Activated T-helper 2 cell treated with anti-CD3 and anti-CD28 coated beads, Interferon-gamma antibody, Interleukin-2, Interleukin-4, amounts not matched to agents 10 μg/mL and 5 μg/mL and 100 μg/mL, durations not matched to agents 14 hours and 24 hours and 36 hours (primary cell): ENCODE measurements around the gene FOXR1. TPM values are rescaled to one million over a fixed set of nuclear protein-coding genes. Genes with fewer than 3 reads are reported as not detected.
"Not testable (repeated sequence)": the region's sequence is repeated elsewhere in the genome, so short reads cannot be mapped to it uniquely, and the experiment has no call there.

ENCODE experiments used
- DNase-seq: peaks from one replicate; pipeline ENCODE4 v3.0.0; 2021; ENCODE audit warnings: low spot score
- H3K27ac Mint-ChIP-seq: one replicate; pipeline ENCODE4 v1.8.0; 2021; ENCODE audit warnings: mixed read lengths
- H3K27me3 Mint-ChIP-seq: one replicate; pipeline ENCODE4 v1.8.0; 2021; ENCODE audit warnings: low read depth, mixed read lengths
- H3K36me3 Mint-ChIP-seq: one replicate; pipeline ENCODE4 v1.8.0; 2021; ENCODE audit warnings: low read depth, mixed read lengths
- H3K4me1 Mint-ChIP-seq: one replicate; pipeline ENCODE4 v1.8.0; 2021; ENCODE audit warnings: low read depth, mixed read lengths
- H3K4me3 Mint-ChIP-seq: one replicate; pipeline ENCODE4 v1.8.0; 2021; ENCODE audit warnings: low read depth, mild to moderate bottlenecking, moderate library complexity, mixed read lengths
- H3K9me3 Mint-ChIP-seq: one replicate; pipeline ENCODE4 v1.8.0; 2021; ENCODE audit warnings: mixed read lengths
- intact Hi-C: fragments of 100-400 bp; cut with micrococcal nuclease; formaldehyde crosslinking; loops from one replicate; pipeline ENCODE4 v1.15.1; 2023
- total RNA-seq: library from RNA; stranded (reverse); gene quantifications from 2 replicates; pipeline ENCODE4 v1.2.3, GENCODE V29; 2022

The FOXR1 gene
- total RNA-seq, 1 donor from 2014 or later, result not detected

- peak; percentile 78 for DNase-seq
- H3K27ac Mint-ChIP-seq, result peak overlapping the region; percentile 87
- no peaks in the 10 kb centered on the region for H3K9me3 Mint-ChIP-seq
- H3K4me1 Mint-ChIP-seq, result peaks cover 33% of the 10 kb centered on the region
- H3K27me3 Mint-ChIP-seq, result no peaks in the 10 kb centered on the region
- H3K36me3 Mint-ChIP-seq, result no peaks in the 10 kb centered on the region
- H3K4me3 Mint-ChIP-seq, result peak overlapping the region; percentile 84
- intact Hi-C loops, result loop anchor here (1.0 kb wide), 1 partner anchor 23 kb away; no protein-coding TSS in a partner anchor
Observed at GRCh38 chr11:118930094-118930712, 41.4 kb upstream of the FOXR1 start.

- Mint-ChIP-seq H3K9me3 (no peaks in the 10 kb centered on the region), H3K4me3 (no peak overlapping the region), H3K27me3 (no peaks in the 10 kb centered on the region), H3K27ac (no peak overlapping the region), H3K36me3 (no peaks in the 10 kb centered on the region), H3K4me1 (peaks cover 27% of the 10 kb centered on the region)
- DNase-seq, result no peak
- intact Hi-C loops, result no loop called here
Observed at GRCh38 chr11:118931571-118931970, 40.0 kb upstream of the FOXR1 start.

- no peaks in the 10 kb centered on the region for H3K36me3 Mint-ChIP-seq
- H3K4me1 Mint-ChIP-seq, result peaks cover 11% of the 10 kb centered on the region
- intact Hi-C loops, result no loop called here
- peaks cover 4% of the 10 kb centered on the region for H3K27me3 Mint-ChIP-seq
- no peak overlapping the region for H3K27ac Mint-ChIP-seq
- DNase-seq, result no peak
- H3K9me3 Mint-ChIP-seq, result no peaks in the 10 kb centered on the region
- H3K4me3 Mint-ChIP-seq, result no peak overlapping the region
Observed at GRCh38 chr11:118933486-118933885, 38.1 kb upstream of the FOXR1 start.

- no peak for DNase-seq
- intact Hi-C loops, result no loop called here
- Mint-ChIP-seq H3K9me3 (no peaks in the 10 kb centered on the region), H3K4me3 (no peak overlapping the region), H3K27me3 (peaks cover 4% of the 10 kb centered on the region), H3K36me3 (no peaks in the 10 kb centered on the region), H3K27ac (no peak overlapping the region), H3K4me1 (peaks cover 12% of the 10 kb centered on the region)
Observed at GRCh38 chr11:118935376-118935775, 36.2 kb upstream of the FOXR1 start.

- Mint-ChIP-seq H3K27me3 (peaks cover 7% of the 10 kb centered on the region), H3K9me3 (no peaks in the 10 kb centered on the region), H3K4me3 (no peak overlapping the region), H3K4me1 (peaks cover 11% of the 10 kb centered on the region), H3K36me3 (no peaks in the 10 kb centered on the region), H3K27ac (no peak overlapping the region)
- no peak for DNase-seq
- intact Hi-C loops, result no loop called here
Observed at GRCh38 chr11:118938491-118939403, 32.8 kb upstream of the FOXR1 start.

GRCh38 chr11:118939404-118939915, 32.1 kb upstream of the FOXR1 start:
- Mint-ChIP-seq H3K4me3 (no peak overlapping the region), H3K4me1 (peaks cover 11% of the 10 kb centered on the region), H3K9me3 (no peaks in the 10 kb centered on the region), H3K36me3 (no peaks in the 10 kb centered on the region), H3K27ac (no peak overlapping the region), H3K27me3 (peaks cover 7% of the 10 kb centered on the region)
- intact Hi-C loops, result no loop called here
- no peak for DNase-seq

- H3K36me3 Mint-ChIP-seq, result no peaks in the 10 kb centered on the region
- DNase-seq, result no peak
- no peaks in the 10 kb centered on the region for H3K9me3 Mint-ChIP-seq
- peak overlapping the region; percentile 72 for H3K27ac Mint-ChIP-seq
- H3K4me1 Mint-ChIP-seq, result peaks cover 11% of the 10 kb centered on the region
- H3K27me3 Mint-ChIP-seq, result peaks cover 7% of the 10 kb centered on the region
- H3K4me3 Mint-ChIP-seq, result no peak overlapping the region
- intact Hi-C loops, result loop anchor here (5.0 kb wide), 1 partner anchor 33 kb away; no protein-coding TSS in a partner anchor
Observed at GRCh38 chr11:118939953-118940598, 31.5 kb upstream of the FOXR1 start.

- H3K9me3 Mint-ChIP-seq, result no peaks in the 10 kb centered on the region
- no peaks in the 10 kb centered on the region for H3K36me3 Mint-ChIP-seq
- intact Hi-C loops, result no loop called here
- peaks cover 20% of the 10 kb centered on the region for H3K27me3 Mint-ChIP-seq
- H3K27ac Mint-ChIP-seq, result no peak overlapping the region
- no peak overlapping the region for H3K4me3 Mint-ChIP-seq
- no peak for DNase-seq
- H3K4me1 Mint-ChIP-seq, result peaks cover 4% of the 10 kb centered on the region
Observed at GRCh38 chr11:118947091-118947490, 24.5 kb upstream of the FOXR1 start.

- no peak overlapping the region for H3K4me3 Mint-ChIP-seq
- peaks cover 4% of the 10 kb centered on the region for H3K4me1 Mint-ChIP-seq
- peaks cover 23% of the 10 kb centered on the region for H3K27me3 Mint-ChIP-seq
- no peak overlapping the region for H3K27ac Mint-ChIP-seq
- H3K9me3 Mint-ChIP-seq, result no peaks in the 10 kb centered on the region
- intact Hi-C loops, result no loop called here
- no peaks in the 10 kb centered on the region for H3K36me3 Mint-ChIP-seq
- DNase-seq, result no peak
Observed at GRCh38 chr11:118948000-118948399, 23.6 kb upstream of the FOXR1 start.

GRCh38 chr11:118953265-118953664, 18.3 kb upstream of the FOXR1 start:
- intact Hi-C loops, result no loop called here
- H3K27me3 Mint-ChIP-seq, result peaks cover 19% of the 10 kb centered on the region
- no peak overlapping the region for H3K27ac Mint-ChIP-seq

GRCh38 chr11:118953976-118954375, 17.6 kb upstream of the FOXR1 start:
- H3K27ac Mint-ChIP-seq, DNase-seq, intact Hi-C loops, H3K4me3 Mint-ChIP-seq, H3K36me3 Mint-ChIP-seq, H3K9me3 Mint-ChIP-seq, H3K4me1 Mint-ChIP-seq: not testable (repeated sequence)
- peaks cover 19% of the 10 kb centered on the region for H3K27me3 Mint-ChIP-seq

More at GRCh38 chr11:118953265-118953664, 18.3 kb upstream of the FOXR1 start:
- no peaks in the 10 kb centered on the region for H3K9me3 Mint-ChIP-seq
- DNase-seq, result no peak
- no peaks in the 10 kb centered on the region for H3K36me3 Mint-ChIP-seq
- no peak overlapping the region for H3K4me3 Mint-ChIP-seq
- no peaks in the 10 kb centered on the region for H3K4me1 Mint-ChIP-seq

- Mint-ChIP-seq H3K4me3 (no peak within 1 kb of the TSS), H3K36me3 (no peaks in the 10 kb centered on the region), H3K4me1 (no peaks in the 10 kb centered on the region), H3K9me3 (no peaks in the 10 kb centered on the region), H3K27me3 (peaks cover 18% of the 10 kb centered on the region), H3K27ac (no peak within 1 kb of the TSS)
- intact Hi-C loops, result loop anchor here (1.0 kb wide), 3 partner anchors 27 to 266 kb away; no protein-coding TSS in a partner anchor
- peak; percentile 76 for DNase-seq
Observed at GRCh38 chr11:118956094-118956846, 15.3 kb upstream of the FOXR1 start, which contains the start of gene UPK2. Gene UPK2 (plus strand): TSS chr11:118956298. CDS start chr11:118956351, 53 bp downstream.
